H1 (cell line): ENCODE results near the gene RHOH. TPM values are rescaled to one million over a fixed set of nuclear protein-coding genes. Genes with fewer than 3 reads are reported as not detected.

Experiments used
- CBX5 ChIP-seq: fragments of 300-800, 300-1000 bp; sonication (generic); IDR thresholded peaks from 2 replicates; pipeline ENCODE4 v1.7.1; 2016; ENCODE audit warnings: antibody characterized with exemption, low read length, low read depth
- CHD2 ChIP-seq: IDR thresholded peaks from 2 replicates; pipeline ENCODE4 v1.6.1; 2012; ENCODE audit warnings: low read length, improper control_type of control experiment
- CHD7 ChIP-seq: fragments of 300-600 bp; sonication (generic); IDR thresholded peaks from 2 replicates; pipeline ENCODE4 v1.7.1; 2012; ENCODE audit warnings: low read length, moderate library complexity, mild to moderate bottlenecking, inconsistent platforms; ENCODE audit not compliant: insufficient replicate concordance
- E2F6 ChIP-seq: IDR thresholded peaks from 2 replicates; pipeline ENCODE4 v1.6.1; 2012; ENCODE audit warnings: inconsistent platforms
- FOSL1 ChIP-seq: IDR thresholded peaks from 2 replicates; pipeline ENCODE4 v1.6.1; 2011; ENCODE audit warnings: mild to moderate bottlenecking, low read depth, low read length, moderate library complexity; ENCODE audit not compliant: insufficient read depth
- KDM4A ChIP-seq: IDR thresholded peaks from one replicate; pipeline ENCODE4 v1.7.1; 2012; ENCODE audit warnings: low read depth, mild to moderate bottlenecking, moderate library complexity, low read length, inconsistent platforms; ENCODE audit not compliant: severe bottlenecking
- RFX5 ChIP-seq: IDR thresholded peaks from 2 replicates; pipeline ENCODE4 v1.6.1; 2011; ENCODE audit warnings: low read depth, low read length, improper control_type of control experiment, borderline replicate concordance
- RNF2 ChIP-seq: fragments of 200-900, 300-1000 bp; sonication (generic); IDR thresholded peaks from 2 replicates; pipeline ENCODE4 v1.7.1; 2016; ENCODE audit warnings: borderline replicate concordance, low read depth, mild to moderate bottlenecking, antibody characterized with exemption, low read length; ENCODE audit not compliant: poor library complexity, severe bottlenecking; ENCODE audit errors: missing control alignments
- RXRA ChIP-seq: IDR thresholded peaks from 2 replicates; pipeline ENCODE4 v1.6.1; 2011; ENCODE audit warnings: low read depth, mild to moderate bottlenecking, low read length, moderate library complexity; ENCODE audit not compliant: insufficient read depth
- polyA plus RNA-seq, 7 experiments: library from polyadenylated mRNA; depleted of rRNA in 3 of 7; stranded (reverse) in 5 of 7; unstranded in 2 of 7; fragments of >200 nt in 5 of 7; fragments of 200-250 nt in 2 of 7; gene quantifications; 1 replicate in 5 of 7; 2 replicates in 1 of 7; 4 replicates in 1 of 7; pipeline versions ENCODE4 v1.2.1 to v1.2.3, GENCODE V29; 2011 to 2013; ENCODE audit warnings: missing spikeins in 2 of 7, mixed read lengths in 2 of 7
- total RNA-seq: library from RNA; stranded (reverse); fragmentation: NEBNext Ultra II Directional; extraction: Animal tissue kit (Norgen Biotek cat#: 25700); gene quantifications from 2 replicates; pipeline ENCODE4 v1.2.1, GENCODE V29; 2021

Gene RHOH
- total and polyA plus RNA-seq, 2 of the 8 experiments (the other 6 are each of a cell fraction or from before 2014, with no cell fraction given) = 5.9 to 6.9 TPM

GRCh38 chr4:40187386-40187906, 9.4 kb upstream of the RHOH start (continued):
- TF ChIP-seq CHD7 (no peak), CBX5 (no peak), E2F6 (no peak), KDM4A (no peak), CHD2 (no peak), RNF2 (no peak), RXRA (no peak), FOSL1 (no peak), RFX5 (no peak)
